Stimulated activated CD8-positive, alpha-beta memory T cell treated with anti-CD3 and anti-CD28 coated beads, Interleukin-7, amount 100 ng/mL, for 4 hours (primary cell): Measurements from ENCODE around the gene CNBD2.
A peak's percentile ranks its signal among the peaks of the same experiment; 100 is the strongest.
"Not testable (repeated sequence)": the region's sequence is repeated elsewhere in the genome, so short reads cannot be mapped to it uniquely, and the experiment has no call there.

Source experiments
- DNase-seq, 2 donors: peaks; one replicate each; pipeline ENCODE4 v3.0.0-alpha.2; 2020; ENCODE audit warnings: low read depth in 2 of 2

The CNBD2 gene

DNA sequence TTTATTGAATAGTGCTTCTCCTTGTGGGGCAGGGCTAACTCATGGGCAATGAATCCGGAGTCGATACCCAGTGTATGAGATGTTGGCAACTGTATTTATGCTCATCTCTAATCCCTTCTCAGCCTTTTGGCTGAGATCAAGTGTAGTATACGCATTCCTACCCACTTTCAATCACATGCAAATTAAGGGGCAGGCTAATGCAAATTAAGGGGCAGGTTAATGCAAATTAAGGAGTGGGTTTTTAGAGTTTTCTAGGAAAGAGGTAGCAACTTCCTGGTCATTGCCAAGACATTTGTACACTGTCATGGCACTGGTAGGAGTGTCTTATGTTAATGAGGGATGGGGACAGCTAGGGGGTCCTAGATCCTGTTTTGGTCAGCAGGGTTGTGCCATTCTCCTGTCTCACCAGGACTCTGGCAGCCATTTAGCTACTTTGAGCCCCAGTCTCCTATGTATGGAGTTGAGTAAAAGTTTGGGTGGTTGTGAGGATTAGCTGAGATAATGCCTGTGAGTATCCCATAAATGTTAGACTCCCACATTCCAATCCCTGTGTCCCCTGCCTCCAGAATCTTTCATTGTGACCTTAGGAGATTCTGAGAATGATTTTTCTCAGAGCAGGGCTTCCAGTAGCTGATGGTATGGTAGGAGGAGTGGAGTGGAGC lies at the start of gene CNBD2:
TSS of gene CNBD2 (plus strand) at position 612 of the 662 bp plus-strand sequence. CDS start 173 bp downstream, outside the sequence.
- DNase-seq: no peak

DNA sequence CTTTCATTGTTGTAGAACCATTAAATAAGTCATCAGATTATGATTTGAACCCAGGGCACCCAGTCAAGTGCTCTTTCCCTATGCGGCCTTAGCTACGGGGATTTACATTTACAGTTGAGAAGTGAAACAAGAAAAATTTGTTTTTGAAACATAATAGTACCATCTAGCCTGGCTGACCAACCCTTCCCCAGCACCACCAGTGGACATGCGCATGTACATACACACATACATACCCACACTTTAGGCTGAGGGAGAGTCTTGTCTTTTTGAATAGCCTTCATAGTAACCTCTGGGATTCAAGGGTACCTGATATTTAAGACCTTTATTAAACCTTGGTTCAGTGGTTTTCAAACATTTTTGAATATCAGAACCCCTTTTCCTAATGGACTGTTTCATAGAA lies 47.9 kb upstream of the CNBD2 start:
- no peak for DNase-seq

DNA sequence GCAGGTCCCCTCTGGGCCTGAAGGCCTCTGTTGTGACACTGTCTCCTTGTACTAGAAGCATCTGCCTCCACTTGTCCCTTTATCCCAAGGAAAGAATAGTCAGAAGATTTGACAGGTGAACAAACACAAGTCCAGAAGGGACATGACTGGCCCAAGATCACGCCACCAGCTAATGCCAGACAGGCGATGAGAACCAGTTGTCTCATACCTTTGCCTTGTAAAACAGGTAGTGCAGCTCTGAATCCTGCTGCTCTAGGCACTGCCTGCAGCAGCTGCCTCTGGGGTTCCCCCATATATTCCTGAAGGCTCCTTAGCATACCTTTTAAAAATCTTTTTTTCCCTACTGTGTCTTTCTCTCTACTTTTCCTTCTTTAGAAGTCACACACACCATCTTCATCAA lies 39.1 kb upstream of the CNBD2 start:
- no peak for DNase-seq

DNA sequence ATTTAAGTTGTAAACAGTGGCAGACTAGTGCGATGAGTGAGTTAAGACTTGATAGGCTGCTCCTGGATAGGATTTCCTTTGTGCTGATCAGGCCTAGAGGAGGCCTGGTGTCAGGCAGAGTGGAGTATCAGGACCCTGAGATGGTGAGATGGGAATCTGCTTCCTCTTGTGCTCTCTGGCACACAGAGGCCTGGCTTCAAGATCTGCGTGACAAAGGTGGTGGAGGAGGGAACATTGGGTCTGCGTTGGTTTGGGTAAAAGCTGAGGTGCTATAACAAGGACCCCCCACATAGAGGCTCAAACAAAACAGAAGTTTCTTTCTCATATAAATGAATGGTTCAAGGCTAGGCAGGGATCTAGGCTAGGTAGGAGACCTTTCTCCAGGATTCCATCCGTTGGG lies 34.3 kb upstream of the CNBD2 start:
- no peak for DNase-seq

DNA sequence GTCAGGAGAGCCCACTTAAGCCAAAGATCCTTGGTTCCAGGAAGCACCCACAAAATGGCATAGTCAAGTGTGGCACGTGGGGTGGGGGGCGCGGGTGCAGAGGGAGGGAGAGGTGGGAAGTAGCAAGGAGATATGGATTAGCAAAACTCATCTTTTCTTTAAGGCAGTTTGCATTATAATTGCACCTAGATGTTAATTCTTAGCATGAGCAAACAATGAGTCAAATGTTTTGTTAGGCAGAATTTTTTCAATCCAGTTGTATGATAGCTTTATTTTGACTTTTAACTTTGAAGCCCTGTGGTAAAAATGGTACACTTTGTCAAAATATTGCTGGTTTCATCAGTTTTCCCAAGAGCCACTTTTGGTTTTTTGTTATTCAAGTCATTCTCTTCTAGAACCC lies 29.1 kb upstream of the CNBD2 start:
- DNase-seq: no peak

DNA sequence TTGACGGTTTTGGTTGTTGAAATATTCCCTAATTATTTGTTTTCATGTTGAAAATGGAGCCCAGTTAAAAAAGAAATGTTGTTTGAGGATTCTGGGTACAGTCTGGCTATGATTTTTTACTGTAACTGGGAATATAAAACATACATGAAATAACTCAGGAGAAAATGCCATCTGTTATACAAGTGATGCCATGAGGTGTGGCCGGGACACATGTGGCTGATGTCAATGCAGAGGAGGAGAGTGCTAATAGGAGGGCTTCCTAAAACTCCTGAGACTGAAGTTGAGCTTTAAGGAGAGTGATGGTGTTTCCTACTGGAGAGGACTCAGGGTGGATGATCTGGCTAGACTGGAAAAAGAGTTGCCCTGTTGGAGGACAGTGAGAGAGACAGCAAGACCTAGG lies 26.8 kb upstream of the CNBD2 start:
- no peak for DNase-seq

DNA sequence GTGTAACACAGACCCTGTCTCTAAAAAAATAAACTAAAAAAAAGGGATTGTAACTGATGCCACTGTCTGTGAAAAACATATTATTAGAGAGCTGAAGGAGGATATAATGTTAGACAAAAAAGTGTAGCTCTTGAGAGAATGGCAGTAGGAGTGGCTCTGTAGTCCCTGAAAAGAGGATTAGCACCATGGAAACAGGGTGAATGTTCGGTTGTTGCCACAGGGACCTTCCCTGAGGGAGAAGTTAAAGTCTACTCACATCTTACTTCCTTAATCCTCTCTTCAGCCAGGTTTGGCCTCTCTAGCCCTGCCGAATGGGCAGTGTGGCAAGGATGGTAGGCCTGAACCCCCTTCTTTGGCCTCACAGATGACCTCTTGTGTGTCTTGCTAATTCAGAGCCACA lies 26.1 kb upstream of the CNBD2 start:
- no peak for DNase-seq

DNA sequence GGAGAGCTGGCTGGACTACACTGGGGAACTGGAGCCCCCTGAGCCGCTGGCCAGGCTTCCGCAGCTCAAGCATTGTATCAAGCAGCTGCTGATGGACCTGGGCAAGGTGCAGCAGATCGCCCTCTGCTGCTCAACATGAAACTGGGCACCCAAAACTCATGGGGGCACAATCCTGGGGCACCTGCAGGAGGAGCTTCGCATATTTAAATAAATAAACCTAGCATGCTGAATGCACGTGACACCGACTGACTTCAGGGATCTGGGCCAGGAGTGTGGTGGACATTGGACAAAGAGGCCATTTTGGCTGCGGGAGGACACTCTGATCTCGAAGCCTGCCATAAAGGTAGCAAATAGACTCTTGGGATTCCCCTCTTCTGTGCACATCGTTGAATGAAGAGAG lies 20.9 kb upstream of the CNBD2 start:
- DNase-seq: no peak

DNA sequence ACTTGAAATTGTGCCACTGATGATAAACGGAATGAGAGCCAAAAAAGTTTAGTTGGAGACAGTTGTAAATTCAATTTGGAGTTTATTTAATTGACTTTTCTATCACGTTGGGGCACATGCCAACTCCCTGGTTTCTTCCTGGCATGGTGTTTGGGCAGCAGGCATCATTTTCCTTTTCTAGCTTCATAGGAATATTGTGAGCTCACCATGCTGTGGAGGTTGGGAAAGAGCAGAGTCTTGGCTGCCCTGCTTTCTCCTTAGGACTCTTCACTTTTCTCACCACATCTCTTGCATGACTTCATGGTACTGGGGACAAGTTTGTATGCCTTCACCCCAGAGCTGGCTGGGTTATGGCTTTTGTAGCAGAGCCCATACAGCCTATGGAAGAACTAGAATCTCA lies 20.5 kb upstream of the CNBD2 start:
- no peak for DNase-seq

DNA sequence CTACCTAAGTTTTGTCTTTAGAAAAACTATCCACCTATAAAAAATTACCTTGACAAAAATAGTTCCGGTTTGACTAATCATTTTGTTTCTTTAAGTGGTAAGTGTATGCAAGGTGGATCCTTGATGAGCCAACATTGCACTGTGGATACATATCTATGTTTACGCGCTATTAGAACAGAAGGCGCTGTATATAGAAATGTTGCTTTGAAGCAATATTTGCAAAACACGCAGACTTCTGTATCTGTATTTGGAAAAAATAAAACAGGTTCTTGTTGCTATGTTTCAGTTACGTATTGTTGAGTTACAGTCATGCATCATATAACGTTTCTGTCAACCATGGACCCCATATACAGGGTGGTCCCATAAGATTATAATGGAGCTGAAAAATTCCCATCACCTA lies 18.3 kb upstream of the CNBD2 start:
- no peak for DNase-seq

DNA sequence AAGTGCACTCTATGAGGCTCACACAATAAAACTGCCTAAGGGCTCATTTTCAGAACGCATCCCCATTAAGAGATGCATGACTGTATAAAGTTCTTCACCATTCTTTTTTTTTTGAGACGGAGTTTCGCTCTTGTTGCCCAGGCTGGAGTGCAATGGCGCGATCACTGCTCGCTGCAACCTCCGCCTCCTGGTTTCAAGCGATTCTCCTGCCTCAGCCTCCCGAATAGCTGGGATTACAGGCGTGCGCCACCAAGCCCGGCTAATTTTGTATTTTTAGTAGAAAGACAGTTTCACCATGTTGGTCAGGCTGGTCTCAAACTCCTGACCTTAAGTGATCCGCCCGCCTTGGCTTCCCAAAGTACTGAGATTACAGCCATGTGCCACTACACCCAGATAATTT lies 16.3 kb upstream of the CNBD2 start:
- DNase-seq: not testable (repeated sequence)

DNA sequence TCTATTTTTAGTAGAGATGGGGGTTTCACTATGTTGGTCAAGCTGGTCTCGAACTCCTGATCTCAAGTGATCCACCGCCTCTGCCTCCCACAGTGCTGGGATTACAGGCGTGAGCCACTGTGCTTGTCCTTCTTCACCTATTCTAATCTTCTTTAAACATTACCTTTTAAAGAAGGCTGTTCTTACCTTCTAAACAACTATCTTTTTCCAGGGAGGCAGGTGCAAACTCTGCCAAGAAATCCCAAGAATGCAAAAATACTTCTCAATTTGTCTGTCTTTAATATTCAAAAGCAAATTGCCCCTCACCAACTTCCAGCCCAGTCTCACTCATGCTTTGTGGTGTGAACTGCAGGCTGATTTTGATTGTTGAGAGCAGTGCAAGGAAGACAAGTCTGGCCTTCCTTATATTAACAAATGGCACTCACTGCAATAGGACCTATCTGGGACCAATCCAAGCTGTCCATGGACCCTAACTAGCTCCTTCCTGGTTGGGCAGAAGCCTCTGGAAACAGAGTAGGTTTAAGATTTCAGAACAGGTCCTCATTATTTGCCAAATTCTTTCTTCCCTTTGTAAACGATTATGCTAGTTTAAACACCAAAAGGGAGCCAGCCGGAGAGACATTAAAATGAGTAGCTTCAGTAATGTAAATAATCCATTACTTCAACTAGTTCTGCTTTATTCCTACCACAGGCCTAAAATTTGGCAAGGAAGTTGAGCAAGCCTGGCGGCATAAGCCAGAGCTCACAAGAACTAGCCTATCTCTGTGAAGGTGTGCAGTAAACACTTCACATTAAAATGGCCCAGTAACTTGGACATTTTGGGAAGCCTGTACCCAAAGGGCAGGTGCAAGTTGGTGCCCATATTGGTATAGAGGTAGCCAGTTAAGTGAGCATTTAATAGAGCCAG lies 15.7 kb upstream of the CNBD2 start:
- no peak for DNase-seq

DNA sequence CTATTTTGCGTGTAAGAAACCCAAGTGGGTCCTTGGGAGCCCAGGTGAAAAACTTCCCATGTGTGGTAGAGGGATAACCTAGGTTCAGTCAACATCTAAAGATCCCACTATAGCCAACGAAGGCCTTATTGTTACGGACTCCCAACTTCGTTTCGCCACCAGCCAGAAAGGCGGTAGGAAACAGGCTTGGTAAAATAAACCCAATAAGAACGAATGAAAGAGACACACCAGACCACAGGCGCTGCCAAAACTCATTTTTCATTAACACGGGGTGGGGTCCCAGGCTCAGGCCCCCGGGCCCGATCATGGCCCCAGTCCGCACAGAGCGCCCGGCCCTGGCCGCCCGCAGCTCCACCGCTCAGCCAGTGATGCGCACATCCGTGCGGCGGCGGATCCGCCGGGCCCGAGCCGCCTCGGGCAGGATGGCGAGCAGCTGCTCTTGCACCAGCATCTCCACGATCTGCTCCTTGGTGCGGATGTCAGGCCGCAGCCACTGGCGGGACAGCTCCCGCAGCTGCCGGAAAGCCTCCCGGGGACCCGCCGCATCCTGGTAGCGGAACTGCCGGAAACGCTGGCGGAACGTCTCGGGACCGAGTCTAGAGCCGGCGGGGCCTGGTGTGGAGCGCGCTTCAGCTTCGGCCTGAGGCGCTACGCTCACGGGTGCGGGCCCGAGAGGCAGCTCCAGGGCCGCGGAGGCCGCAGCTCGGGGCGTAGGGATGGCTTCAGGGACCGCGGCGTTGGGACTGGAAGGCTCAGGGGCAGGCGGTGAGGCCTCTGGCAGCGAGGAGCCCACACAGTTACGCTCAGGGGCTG lies 14.8 kb upstream of the CNBD2 start:
- peak; percentile 35 to 52 for DNase-seq

DNA sequence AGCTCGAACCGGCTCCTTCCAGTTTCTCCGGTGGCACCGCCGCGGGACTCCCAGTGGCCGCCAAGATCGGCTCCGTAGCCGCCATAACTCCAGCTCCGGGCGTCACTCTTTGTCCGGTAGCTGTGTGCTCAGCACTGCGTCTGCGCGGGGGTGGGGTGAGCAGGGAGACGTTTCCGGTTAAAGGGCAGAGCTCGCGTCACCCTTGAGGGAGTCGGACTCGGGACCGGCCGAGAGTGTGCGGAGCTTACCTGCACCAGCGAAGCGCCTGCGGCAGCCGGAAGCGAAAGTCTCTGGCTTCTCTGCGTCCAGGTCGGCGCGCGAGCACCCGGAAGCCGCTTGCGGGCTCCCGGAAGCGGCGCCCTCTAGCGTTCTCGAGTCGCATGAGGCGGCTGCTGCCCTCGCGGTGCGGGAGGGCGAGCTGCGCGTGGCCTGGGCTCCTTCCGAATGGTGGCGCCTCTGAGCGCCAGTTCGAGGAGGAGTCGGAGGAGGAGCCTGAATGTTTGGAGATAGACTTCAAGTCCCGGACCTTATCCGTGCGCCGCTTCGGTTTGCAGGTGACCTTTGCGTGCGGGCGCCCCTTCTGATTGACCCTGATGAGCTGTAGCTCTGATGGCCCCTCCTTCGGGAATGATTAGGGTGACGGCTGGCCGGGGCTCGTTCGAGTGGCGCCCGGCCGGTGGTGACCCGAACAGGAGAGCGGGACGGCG lies 14.0 kb upstream of the CNBD2 start, which contains the start of gene SCAND1:
TSS of gene SCAND1 (minus strand) at position 303 of the 707 bp plus-strand sequence. CDS start at position 85, 218 bp downstream.
- peak; percentile 93 to 95 for DNase-seq

DNA sequence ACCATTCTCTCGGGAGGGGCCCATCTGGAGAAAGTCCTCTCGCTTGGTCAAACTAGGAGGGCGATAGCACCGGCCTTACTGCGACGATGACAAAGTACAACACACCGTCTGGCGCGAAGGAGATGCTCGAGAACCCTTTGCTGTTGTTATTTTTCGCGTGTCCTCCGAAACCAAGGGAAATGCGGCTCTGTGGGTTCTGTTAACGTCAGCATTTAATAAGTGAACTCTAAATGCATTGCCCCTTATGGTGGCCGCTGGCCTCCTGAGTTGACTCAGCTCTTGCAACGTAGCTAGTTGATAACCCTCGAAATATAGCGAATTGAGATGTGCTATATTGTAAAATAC lies 13.5 kb upstream of the CNBD2 start:
- no peak for DNase-seq

DNA sequence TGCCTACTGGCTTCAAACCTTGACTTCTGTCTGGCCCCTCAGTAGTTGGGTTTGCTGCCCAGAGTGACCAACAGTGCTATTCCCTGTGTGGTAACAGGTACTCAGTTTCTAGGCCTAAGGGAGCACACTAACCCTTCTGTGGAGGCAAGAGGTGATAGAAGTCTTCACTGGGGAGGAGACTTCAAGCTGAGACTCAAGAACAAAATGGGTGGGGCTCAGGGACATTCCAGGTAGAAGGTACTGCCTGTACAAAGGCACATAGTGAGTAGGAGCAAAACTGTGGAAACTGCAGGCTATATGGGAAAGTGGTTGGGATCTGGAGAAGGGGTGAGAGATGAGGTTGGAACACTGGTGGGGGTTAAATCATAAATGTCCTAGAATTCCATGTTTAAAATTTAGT lies 11.8 kb upstream of the CNBD2 start:
- DNase-seq: no peak

DNA sequence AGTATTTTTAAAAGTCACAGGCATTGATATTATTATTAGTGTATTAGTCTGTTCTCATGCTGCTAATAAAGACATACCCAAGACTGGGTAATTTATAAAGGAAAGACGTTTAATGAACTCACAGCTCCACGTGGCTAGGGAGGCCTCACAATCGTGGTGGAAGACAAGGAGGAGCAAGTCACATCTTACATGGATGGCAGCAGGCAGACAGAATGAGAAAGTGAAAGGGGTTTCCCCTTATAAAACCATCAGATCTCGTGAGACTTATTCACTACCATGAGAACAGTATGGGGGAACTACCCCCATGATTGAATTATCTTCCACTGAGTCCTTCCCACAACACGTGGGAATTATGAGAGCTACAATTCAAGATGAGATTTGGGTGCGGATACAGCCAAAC lies 9.1 kb upstream of the CNBD2 start:
- not testable (repeated sequence) for DNase-seq

DNA sequence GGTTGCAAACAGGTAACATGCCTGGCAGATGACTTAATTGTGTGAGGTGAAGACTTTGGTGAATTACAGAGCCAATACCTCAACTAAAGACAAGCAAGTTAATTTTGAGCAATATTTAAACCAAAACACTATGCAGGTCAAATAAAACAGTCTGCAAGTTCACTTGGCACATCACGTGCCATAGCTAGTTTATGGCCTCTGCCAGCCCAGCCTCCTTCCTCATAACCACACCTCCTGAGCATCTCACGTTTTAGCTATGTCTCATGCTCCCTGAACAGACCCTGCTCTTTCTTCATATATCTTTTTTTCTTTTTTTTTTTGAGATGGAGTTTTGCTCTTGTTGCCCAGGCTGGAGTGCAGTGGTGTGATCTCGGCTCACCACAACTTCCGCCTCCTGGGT lies 4.5 kb upstream of the CNBD2 start:
- DNase-seq: no peak

DNA sequence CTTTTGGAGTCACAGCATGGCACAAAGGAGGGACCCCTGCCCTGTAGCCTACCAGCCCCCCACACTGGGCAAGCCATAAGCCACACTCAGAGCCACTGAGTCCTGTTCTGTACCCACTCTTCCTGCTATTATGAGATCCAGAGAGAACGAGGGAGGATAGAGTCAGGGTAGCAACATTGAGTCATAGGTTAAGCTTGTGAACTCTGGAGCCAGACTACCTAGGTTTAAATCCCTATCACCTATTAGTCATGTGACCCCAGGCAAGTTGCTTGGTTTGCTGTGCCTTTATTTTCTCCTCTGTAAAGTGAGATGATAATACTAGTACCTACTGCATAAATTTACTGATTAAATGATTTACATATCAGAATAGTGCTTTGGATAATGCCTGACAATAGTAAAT lies 540 bp downstream of the CNBD2 start:
- DNase-seq: no peak

DNA sequence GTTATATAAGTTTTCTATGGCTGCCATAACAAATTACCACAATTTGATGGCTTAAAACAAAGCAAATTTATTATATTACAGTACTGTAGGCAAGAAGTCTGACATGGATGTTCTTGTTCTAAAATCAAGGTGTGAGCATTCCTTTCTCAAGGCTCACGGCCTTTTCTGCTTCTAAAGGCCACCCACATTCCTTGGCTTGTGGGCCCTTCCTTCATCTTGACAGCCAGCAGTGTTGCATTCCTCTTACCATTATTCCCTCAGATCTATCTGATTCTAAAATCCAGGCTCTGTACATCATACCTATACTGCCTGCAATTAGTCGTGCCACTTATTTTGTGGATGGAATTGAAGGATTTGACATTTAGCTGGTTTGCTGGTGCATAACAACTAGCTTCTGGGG lies 3.6 kb downstream of the CNBD2 start:
- DNase-seq: no peak

DNA sequence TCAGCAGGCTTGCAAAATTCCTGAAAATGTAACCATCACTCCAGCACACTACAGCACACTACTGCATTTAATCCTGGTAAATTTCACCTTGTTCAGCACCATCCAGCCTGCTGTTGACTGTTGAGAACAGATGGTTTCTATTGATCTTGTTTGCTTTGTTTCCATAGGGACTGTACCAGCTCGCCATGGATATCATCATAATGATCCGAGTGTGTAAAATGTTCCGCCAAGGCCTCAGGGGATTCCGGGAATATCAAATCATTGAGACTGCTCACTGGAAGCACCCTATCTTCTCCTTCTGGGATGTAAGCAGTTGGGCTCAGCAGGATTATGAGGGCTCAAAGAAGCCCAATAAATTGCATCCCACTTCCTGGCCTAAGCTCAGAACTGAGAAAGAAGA lies 4.1 kb downstream of the CNBD2 start:
- no peak for DNase-seq

DNA sequence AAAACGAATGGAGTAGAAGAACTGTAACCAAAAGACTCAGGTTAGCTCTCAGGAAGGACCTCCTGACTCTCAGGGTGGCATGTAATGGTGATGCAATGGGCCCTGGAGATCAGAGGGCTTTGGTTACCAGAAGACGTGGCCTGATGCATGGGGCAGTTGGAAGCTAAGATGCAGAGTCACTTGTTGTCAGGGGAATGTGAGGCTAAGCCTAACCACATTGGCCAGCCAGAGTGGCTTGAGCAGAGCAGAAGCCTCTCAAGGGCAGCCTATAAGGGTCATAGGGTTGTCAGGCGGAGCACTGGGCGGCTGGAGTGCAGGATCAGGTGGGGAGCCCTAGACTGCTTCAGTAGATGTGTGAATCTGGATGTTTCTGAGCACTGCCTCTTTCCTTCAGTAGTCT lies 5.9 kb downstream of the CNBD2 start:
- DNase-seq: no peak
